ENCODE data around the gene ACTR1B. TPM values are rescaled to one million over a fixed set of nuclear protein-coding genes. Genes with fewer than 3 reads are reported as not detected.
"Not testable (repeated sequence)": the region's sequence is repeated elsewhere in the genome, so short reads cannot be mapped to it uniquely, and the experiment has no call there.

ACTR1B gene
- total and polyA plus RNA-seq, 9 donors = 23.0 to 85.2 (median 67.4) TPM

DNA sequence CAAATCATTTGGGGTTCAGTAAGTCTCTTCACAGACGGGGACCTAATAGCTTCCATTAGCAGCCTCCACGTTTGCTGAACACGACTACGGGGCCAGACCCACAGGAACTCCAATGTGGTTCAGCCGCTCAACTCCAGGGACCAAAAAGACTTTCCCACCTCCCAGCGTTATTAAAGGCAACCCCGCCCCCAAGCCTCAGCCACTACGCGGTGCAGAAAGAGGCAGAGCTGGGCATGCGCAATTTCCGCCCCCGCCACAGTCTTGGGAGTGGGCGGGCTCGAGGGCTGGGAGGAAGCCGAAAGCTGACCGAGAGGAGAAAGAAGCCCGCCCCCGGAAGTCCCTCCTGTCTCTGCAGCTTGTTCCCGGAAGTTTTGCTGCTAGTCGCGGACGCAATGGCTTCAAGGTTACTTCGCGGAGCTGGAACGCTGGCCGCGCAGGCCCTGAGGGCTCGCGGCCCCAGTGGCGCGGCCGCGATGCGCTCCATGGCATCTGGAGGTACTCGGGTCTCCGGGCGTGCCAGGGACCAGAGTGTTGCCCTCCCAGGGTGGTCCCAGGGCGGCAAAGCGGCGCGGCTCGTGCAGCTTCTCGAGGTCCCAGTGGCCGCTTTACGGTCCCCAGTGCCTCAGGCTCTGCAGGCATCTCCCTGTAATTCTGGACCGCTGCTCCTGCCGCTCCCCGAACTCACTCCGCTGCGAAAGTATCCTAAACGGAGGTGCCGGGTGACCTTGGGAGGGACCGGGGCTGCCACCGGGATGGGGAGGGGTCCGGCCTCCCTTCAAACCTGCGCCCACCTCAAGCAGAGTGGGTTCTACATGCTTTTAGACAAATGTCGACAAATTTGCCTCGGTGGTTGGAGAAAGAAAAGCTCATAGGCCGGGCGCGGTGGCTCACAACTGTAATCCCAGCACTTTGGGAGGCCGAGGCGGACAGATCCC, 17.9 kb downstream of the ACTR1B start, which contains the start of gene COX5B:
TSS of gene COX5B (plus strand) at position 368 of the 935 bp plus-strand sequence. CDS start at position 393, 25 bp downstream.
- H3K36me3 ChIP-seq = no peaks in the 10 kb centered on the region
- intact Hi-C loops (cut with DNase I) = loop anchor here in 1 of 4 donors (2.0 kb wide), 1 partner anchor 17 kb away; no protein-coding TSS in a partner anchor
- TF ChIP-seq EP300 (IDR thresholded peaks at IDR 0.05) (no peak), POLR2A (IDR thresholded peaks at IDR 0.05) (peak; percentile 74)
- TF ChIP-seq, protein P1, sequence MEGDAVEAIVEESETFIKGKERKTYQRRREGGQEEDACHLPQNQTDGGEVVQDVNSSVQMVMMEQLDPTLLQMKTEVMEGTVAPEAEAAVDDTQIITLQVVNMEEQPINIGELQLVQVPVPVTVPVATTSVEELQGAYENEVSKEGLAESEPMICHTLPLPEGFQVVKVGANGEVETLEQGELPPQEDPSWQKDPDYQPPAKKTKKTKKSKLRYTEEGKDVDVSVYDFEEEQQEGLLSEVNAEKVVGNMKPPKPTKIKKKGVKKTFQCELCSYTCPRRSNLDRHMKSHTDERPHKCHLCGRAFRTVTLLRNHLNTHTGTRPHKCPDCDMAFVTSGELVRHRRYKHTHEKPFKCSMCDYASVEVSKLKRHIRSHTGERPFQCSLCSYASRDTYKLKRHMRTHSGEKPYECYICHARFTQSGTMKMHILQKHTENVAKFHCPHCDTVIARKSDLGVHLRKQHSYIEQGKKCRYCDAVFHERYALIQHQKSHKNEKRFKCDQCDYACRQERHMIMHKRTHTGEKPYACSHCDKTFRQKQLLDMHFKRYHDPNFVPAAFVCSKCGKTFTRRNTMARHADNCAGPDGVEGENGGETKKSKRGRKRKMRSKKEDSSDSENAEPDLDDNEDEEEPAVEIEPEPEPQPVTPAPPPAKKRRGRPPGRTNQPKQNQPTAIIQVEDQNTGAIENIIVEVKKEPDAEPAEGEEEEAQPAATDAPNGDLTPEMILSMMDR (IDR thresholded peaks at IDR 0.05) = no peak
- no peaks in the 10 kb centered on the region for H3K27me3 ChIP-seq
- H3K4me1 ChIP-seq (ENCODE audit: insufficient read depth) = peaks cover 5% of the 10 kb centered on the region
- H3K4me3 ChIP-seq = peak within 1 kb of the TSS; percentile 76
- DNase-seq = peak; percentile 98 to 99 (median 99)
- H3K9me3 ChIP-seq = no peaks in the 10 kb centered on the region
- peak within 1 kb of the TSS; percentile 84 to 89 for H3K27ac ChIP-seq
- WGBS, 3 donors = 1% methylated on average over 58 to 63 of the region's 63 CpGs

- H3K4me1 ChIP-seq (ENCODE audit: insufficient read depth) = peaks cover 5% of the 10 kb centered on the region
- TF ChIP-seq POLR2A (IDR thresholded peaks at IDR 0.05) = no peak
- TF ChIP-seq EP300 (IDR thresholded peaks at IDR 0.05) = no peak
- TF ChIP-seq, protein P1 (IDR thresholded peaks at IDR 0.05) = peak in 1 of 3 donors; percentile 12
- 7 to 12% (median 10%) methylated on average over 19 of the region's 19 CpGs for WGBS, 3 donors
- intact Hi-C loops (cut with DNase I) = no loop called here
- no peaks in the 10 kb centered on the region for H3K36me3 ChIP-seq
- no peaks in the 10 kb centered on the region for H3K27me3 ChIP-seq
- no peak for DNase-seq
- H3K27ac ChIP-seq = peak overlapping the region; percentile 84 to 89
- peak overlapping the region; percentile 76 for H3K4me3 ChIP-seq
- H3K9me3 ChIP-seq = no peaks in the 10 kb centered on the region
These were observed 18.6 kb downstream of the ACTR1B start for GRCh38 chr2:97645112-97645694.

GRCh38 chr2:97644023-97644717, 19.7 kb downstream of the ACTR1B start:
- intact Hi-C loops (cut with DNase I) = no loop called here
- DNase-seq = no peak
- Histone ChIP-seq H3K4me1 (ENCODE audit: insufficient read depth) (peaks cover 5% of the 10 kb centered on the region), H3K27me3 (no peaks in the 10 kb centered on the region), H3K9me3 (no peaks in the 10 kb centered on the region), H3K27ac (no peak overlapping the region), H3K36me3 (no peaks in the 10 kb centered on the region), H3K4me3 (no peak overlapping the region)
- TF ChIP-seq POLR2A (IDR thresholded peaks at IDR 0.05) (no peak), EP300 (IDR thresholded peaks at IDR 0.05) (no peak)
- WGBS, 3 donors = 88 to 97% (median 92%) methylated on average over 4 of the region's 4 CpGs

DNA sequence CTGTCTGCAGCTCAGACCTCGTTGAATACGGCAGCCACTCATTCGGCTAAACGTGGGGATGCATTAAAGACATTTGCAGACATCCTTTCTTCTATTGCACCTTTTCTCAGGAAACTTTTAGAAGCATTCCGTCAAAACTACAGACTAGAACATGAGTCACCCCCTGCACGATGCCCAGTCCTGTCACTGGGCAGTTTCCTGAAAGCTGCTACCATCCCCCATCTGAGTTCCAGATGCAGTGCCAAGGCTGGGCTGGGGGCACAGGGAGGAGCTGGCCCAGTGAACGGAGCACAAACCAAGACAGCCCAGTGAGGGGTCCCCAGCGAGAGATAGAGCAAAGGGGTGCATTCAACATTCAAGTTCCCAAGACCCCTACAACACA, 37.8 kb downstream of the ACTR1B start:
- H3K4me3 ChIP-seq; H3K36me3 ChIP-seq; H3K4me1 ChIP-seq (ENCODE audit: insufficient read depth); H3K27ac ChIP-seq; intact Hi-C loops (cut with DNase I); DNase-seq; H3K9me3 ChIP-seq; H3K27me3 ChIP-seq: not testable (repeated sequence)
- 66 to 70% (median 69%) methylated on average over 8 of the region's 8 CpGs for WGBS, 3 donors

DNA sequence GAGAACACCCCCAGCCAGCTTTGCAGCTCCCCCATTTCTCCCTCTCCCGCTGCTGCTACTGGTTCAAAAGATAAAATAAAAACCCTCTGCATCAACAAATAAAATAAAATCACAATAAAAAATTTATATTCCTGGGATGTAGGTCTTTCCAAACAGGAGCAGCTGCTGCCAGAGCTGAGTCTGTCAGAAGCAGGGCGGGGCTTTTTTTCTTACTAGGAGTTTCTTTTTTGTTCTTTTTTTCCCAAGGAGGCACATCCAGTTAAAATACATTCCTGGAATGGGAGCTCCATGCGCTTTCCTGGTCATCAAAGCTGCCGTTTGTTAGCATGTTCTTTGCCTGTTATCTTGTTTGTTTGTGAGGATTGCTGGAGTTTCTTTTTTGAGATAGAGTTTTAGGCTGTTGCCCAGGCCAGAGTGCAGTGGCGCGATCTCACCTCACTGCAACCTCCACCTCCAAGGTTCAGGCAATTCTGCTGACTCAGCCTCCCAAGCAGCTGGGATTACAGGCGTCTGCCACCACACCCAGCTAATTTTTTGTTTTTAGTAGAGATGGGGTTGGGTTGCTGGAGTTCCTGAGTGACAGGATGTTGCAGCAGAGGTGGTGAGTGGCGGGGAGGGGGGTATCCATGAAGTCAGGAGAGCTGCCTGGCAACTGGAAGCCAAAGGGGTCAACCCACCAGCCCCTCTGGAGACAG, 38.3 kb downstream of the ACTR1B start:
- H3K4me1 ChIP-seq (ENCODE audit: insufficient read depth); DNase-seq; H3K9me3 ChIP-seq; H3K27me3 ChIP-seq; intact Hi-C loops (cut with DNase I); H3K27ac ChIP-seq; H3K4me3 ChIP-seq; H3K36me3 ChIP-seq: not testable (repeated sequence)
- WGBS, 3 donors = 32 to 70% (median 41%) methylated on average over 2 to 4 of the region's 8 CpGs

GRCh38 chr2:97622976-97623375, 40.9 kb downstream of the ACTR1B start:
- H3K9me3 ChIP-seq; DNase-seq; H3K4me1 ChIP-seq (ENCODE audit: insufficient read depth); H3K27ac ChIP-seq; intact Hi-C loops (cut with DNase I); H3K36me3 ChIP-seq; H3K27me3 ChIP-seq; H3K4me3 ChIP-seq: not testable (repeated sequence)

- WGBS, 3 donors = 89 to 96% (median 93%) methylated on average over 1 of the region's 1 CpG
These were observed 43.4 kb downstream of the ACTR1B start for GRCh38 chr2:97620492-97620891.

DNA sequence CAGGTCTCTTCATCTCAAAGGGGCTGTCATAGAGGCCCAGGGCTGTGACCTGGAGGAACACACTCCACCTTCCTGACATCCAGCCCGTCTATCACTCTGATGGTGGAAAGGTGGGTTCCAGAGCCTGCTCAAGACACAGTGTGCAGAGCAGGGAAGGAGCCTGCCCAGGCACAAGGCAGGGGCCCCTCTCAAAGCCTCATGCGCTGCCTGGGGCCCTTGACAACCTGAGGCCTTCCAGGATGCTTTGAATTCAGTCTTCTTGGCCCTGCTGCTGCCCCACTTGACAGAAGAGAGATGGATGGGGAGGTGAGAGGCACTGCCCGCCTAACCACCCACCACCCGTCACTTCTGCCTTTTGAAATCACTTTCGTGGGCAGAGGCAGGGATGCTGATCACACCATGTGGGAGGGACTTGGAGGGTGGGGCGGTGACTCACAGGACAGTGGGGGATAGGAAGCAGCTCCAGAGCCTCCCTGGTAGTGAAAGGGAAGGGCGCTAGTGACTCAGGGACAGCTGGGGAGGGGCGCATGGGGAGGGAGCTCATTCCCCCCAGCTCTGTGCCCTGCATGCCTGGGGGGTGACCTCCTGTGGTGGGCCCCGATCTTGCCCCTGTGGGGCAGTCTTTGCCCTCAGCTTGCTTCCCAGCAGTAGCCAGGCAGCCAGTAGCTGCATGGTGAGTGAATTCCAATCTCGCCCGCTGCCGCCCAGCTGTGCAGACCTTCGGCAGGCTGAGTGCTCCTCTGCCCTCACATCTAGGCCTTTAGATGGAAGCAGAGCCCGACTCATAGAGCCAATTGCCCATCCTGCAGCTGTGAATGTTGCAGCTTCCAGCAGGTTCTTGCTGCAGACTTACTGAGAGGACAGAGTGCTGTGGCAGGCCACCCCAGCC, 44.7 kb downstream of the ACTR1B start:
- 71 to 100% (median 73%) methylated on average over 1 to 12 of the region's 14 CpGs for WGBS, 3 donors
- H3K27ac ChIP-seq; intact Hi-C loops (cut with DNase I); H3K36me3 ChIP-seq; H3K9me3 ChIP-seq; H3K4me1 ChIP-seq (ENCODE audit: insufficient read depth); H3K27me3 ChIP-seq; DNase-seq; H3K4me3 ChIP-seq: not testable (repeated sequence)

More at GRCh38 chr2:97620492-97620891, 43.4 kb downstream of the ACTR1B start:
- intact Hi-C loops (cut with DNase I); H3K9me3 ChIP-seq; H3K4me1 ChIP-seq (ENCODE audit: insufficient read depth); H3K36me3 ChIP-seq; DNase-seq; H3K4me3 ChIP-seq; H3K27ac ChIP-seq; H3K27me3 ChIP-seq: not testable (repeated sequence)
